Stimulated activated CD8-positive, alpha-beta memory T cell treated with anti-CD3 and anti-CD28 coated beads, Interleukin-2, amount 100 ng/mL, for 1 hour (primary cell): ENCODE data around the gene EDIL3.
"Not testable (repeated sequence)": the region's sequence is repeated elsewhere in the genome, so short reads cannot be mapped to it uniquely, and the experiment has no call there.

Source experiments
- DNase-seq, 2 donors: peaks; one replicate each; pipeline ENCODE4 v3.0.0-alpha.2; 2020; ENCODE audit warnings: low read depth in 2 of 2

Gene EDIL3

GRCh38 chr5:84378420-84378819, 6.3 kb downstream of the EDIL3 start:
- DNase-seq, result no peak

GRCh38 chr5:84376346-84376745, 8.3 kb downstream of the EDIL3 start:
- no peak for DNase-seq

GRCh38 chr5:84374568-84374967, 10.1 kb downstream of the EDIL3 start:
- no peak for DNase-seq

DNA sequence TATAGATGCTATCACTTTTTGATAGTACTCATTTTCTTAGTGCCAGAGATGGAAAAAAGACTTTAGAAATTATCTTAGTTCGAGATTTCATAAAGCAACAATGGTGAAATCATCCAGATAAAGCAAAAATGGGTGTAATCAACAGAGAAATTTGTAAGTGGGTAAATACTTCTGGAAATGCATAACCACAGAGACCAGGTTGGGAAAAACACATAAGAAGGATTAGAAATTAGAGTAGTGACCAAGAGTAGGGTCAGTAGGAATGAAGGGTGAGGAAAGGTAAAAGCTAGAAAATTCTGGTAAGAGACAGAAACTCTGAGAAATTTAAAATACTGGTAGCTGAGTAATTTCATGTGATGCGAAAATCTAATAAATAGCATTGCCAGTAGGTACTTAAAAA, 11.2 kb downstream of the EDIL3 start:
- no peak for DNase-seq

DNA sequence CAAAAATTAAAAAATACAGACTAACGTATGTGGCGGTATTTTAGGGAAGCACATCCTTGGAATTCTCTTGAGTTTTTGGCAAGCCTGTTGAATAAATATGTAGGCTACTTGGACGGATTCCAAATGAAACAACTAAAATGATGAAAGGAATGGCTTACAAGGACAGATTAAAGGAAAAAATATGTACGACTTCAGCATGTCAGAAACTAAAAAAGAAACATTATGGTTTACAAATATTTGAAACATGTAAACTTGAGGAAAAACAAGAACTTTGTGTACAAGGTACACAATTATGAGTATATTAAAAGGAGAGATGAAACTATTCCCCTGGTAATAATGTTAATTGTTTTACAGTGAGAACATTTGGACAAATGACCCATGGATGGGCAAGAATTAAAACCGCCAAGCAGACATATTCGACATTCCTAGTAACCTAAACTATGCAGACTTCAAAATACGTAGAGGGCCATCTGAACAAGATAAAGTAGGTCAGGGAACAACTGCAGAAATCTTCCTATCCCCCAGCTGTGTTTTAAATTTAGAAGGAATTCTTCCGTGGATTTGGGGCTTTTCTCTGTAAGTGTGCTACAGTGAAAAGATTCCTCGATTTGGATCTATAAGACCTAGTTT, 12.5 kb downstream of the EDIL3 start:
- DNase-seq, result no peak

DNA sequence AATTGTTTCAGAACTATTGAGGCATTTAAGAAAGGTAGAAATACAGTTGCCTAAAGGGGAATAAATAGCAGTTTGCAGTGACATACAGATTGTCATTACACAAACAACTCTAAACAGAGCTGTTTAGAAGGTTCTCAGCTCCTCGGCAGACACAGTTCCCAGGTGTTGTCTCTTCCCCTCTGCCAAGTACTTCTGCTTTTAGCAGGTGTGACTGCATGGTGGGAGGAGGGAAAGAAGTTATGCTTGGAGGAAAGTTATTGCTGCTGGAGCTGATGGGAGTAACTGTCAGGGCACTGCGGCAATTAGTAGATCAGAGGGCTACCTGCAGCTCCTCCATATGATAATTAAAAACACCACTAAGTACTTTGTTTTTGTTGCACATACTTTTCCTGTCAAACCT, 14.5 kb downstream of the EDIL3 start:
- DNase-seq, result no peak

DNA sequence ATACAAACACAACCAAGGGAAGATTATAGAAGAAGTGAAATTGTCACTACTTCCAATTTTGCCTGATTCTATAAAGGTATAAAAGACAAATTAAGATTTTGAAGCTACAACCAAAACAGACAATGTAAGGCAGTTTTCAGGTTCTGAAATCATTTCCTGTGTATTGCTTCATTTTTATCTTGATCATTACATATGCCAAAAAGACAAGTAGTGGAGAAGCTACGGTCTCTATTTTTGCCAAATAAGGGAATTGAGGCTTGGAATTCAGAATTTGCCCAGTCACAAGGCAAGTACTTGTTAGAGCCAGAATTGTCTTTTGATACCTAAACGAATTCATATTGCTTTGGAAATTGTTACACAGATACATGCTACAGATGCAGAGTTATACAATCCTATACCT, 20.6 kb downstream of the EDIL3 start:
- no peak for DNase-seq

DNA sequence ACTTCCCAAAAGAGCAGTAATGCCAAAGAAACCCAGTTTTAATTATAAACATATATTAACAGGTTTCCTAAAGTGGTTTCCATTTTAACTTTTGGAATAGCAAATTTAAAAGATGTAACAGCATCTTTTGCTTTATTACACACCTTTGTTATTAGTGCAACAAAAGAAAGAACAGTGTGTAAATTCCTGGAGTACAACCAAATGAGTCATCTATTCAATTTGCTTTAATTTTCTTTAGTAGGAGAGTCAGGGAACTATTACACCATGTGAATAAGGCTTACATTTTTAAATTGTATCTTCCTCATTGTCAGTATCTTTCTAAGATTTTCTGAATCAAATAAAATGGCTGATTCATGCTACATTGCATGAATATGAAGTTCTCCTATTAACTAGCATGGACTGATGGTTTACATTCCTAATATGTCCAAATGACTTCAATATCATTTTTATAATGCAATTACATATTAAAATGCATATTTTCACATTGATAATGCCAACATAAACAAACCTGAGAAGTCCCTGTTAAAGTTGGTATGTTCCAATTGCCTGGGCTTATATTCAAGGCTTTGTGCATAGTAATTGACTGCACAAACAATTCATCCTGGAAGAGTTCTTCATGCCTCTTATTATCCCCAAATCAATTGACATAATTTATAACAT, 22.5 kb downstream of the EDIL3 start:
- no peak for DNase-seq

GRCh38 chr5:84361572-84361971, 23.1 kb downstream of the EDIL3 start:
- no peak for DNase-seq

DNA sequence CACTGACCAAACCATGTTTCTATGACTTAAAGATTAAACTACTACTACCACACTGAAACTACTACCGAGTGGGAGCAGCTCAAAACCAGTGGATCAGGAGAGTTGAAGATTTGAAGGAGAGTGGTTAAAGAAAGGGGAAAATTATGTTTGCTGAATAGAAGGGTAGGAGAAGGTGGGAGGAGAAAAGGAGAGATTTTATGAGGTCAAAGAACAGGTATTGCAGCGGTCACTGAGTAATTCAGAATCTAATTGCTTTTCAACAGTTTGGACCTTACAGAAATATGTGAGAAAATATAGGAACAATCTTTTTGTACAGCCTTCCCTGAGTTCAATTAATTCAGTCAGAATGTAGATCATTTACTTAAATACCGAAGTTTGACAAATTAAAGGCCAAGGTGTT, 24.6 kb downstream of the EDIL3 start:
- no peak for DNase-seq

DNA sequence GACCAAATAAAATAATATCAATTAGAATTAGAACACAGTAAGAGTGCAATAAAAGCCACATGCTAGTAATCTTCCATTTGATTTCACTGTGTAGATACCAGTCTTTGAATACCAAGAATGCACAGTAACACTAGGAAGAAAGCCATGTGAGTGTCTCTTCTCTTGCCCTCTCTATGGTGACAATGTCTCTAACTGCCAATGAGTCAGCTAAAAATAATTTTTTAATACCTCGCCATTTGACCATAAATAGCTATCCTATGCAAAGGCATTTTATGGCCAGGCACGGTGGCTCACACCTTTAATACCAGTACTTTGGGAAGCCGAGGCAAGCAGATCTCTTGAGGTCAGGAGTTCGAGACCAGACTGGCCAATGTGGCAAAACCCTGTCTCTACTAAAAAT, 30.6 kb downstream of the EDIL3 start:
- DNase-seq, result no peak

DNA sequence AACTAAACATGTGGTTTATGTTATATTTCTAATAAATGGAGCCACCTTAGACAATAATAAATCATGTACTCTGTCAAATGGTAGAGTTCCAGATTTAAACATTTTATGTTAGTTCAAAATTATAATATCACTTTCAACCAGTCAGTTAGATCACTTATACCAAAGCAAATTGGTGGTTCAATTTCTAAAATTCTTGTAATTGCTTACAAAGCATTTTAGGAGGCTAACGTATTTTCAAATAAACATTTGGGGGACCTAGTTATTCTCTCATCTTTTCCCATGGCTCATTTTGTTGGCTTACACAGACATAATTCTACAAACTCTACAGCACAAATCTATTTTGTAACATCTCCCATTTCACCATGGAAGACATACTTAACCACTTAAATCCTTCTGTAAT, 39.9 kb downstream of the EDIL3 start:
- DNase-seq, result no peak

DNA sequence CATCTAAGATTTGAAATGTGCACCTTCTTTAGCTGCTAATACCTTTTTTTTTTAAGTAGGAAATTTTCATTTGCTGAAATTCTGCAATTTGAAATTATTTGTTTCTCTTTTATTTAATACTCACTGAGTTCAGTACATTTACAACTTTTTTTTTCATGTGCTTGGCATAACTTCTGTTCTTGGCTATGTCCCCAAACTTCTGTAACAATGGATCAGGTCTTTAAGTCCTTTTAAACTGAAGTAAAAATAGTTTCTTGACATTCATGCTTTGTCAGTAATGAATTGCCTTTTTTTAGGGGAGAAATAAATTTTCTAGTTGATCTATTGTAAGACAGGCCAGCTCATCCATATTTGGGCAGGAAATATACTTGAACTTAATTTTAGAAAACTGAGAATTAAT, 41.5 kb downstream of the EDIL3 start:
- DNase-seq, result no peak

DNA sequence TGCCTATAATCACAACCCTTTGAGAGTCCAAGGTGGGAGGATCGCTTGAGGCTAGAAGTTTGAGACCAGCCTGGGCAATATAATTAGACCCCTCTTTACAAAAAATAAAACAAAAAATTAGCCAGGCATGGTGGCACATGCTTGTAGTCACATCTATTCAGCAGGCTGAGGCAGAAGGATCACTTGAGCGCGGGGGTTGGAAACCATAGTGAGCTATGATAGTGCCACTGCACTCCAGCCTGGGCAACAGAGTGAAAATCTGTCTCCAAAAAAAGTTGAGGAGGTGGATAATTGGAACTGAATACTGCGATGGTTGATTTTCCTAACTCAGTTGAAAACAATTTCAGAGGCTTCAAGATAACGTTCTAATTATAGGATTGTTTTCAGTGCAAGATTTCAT, 52.6 kb downstream of the EDIL3 start:
- no peak for DNase-seq

- no peak for DNase-seq
Observed at GRCh38 chr5:84327591-84327990, 57.1 kb downstream of the EDIL3 start.

- no peak for DNase-seq
Observed at GRCh38 chr5:84322646-84323045, 62.0 kb downstream of the EDIL3 start.

DNA sequence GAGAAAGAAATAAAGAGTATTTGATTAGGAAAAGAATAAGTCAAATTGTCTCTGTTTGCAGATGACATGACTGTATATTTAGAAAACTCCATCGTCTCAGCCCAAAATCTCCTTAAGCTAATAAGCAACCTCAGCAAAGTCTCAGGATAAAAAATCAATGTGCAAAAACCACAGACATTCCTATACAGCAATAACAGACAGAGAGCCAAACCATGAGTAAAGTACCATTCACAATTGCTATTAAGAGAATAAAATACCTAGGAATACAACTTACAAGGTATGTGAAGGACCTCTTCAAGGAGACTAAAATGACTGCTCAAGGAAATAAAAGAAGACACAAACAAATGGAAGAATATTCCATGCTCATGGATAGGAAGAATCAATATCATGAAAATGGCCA, 66.9 kb downstream of the EDIL3 start:
- DNase-seq, result not testable (repeated sequence)

GRCh38 chr5:84312280-84312679, 72.4 kb downstream of the EDIL3 start:
- not testable (repeated sequence) for DNase-seq

- DNase-seq, result not testable (repeated sequence)
Observed at GRCh38 chr5:84309850-84310249, 74.8 kb downstream of the EDIL3 start.

- DNase-seq, result no peak
Observed at GRCh38 chr5:84306601-84307000, 78.1 kb downstream of the EDIL3 start.

- DNase-seq, result no peak
Observed at GRCh38 chr5:84304599-84304998, 80.1 kb downstream of the EDIL3 start.

DNA sequence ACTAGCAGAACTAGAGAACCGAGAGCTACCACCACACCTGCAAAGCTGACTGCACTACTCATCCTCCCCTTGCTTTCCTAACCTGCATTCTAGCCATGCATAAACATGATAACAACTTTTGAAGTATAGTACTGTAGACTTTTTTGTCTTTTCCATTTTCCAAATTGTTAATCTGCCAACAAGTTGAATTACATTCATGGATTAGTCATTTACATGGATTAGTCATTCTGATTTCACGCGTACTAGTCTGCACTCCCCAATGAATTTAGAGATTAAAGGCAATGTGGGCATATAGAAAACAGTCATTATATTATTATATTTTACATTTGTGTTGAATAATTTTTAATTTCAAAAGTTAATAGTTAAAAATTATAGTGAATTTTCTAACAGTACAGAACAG, 81.4 kb downstream of the EDIL3 start:
- no peak for DNase-seq

GRCh38 chr5:84301535-84301934, 83.1 kb downstream of the EDIL3 start:
- DNase-seq, result no peak

- DNase-seq, result no peak
Observed at GRCh38 chr5:84299959-84300358, 84.7 kb downstream of the EDIL3 start.
